IMR-90 (cell line): ENCODE results near the gene MTCH2. TPM values are rescaled to one million over a fixed set of nuclear protein-coding genes. Genes with fewer than 3 reads are reported as not detected.

ENCODE experiments used
- ATAC-seq: fragments of 200-7000 bp; cut with Tn5 transposase; 2 replicates; pipeline ENCODE4 v1.9.1; 2020; ENCODE audit warnings: low read depth, mild to moderate bottlenecking, moderate library complexity
- BruUV-seq: library from RNA; stranded (reverse); fragments of 400-500 nt; replicated peaks from 2 replicates; lab custom pipeline; 2021; lab: Mats Ljungman, UMichigan
- CTCF ChIA-PET: fragments of 300-600 bp; formaldehyde crosslinking; extraction: SDS; loops from one replicate; lab custom pipeline; 2021; ENCODE audit warnings: antibody characterized with exemption; lab: Yijun Ruan, JAX
- POLR2A ChIA-PET: fragments of 300-600 bp; sonication (Branson Sonifier 250); formaldehyde crosslinking; loops from one replicate; lab custom pipeline; 2022; ENCODE audit warnings: antibody characterized with exemption; ENCODE audit not compliant: unreplicated experiment; lab: Charles Lee
- DNase-seq: peaks from one replicate; pipeline ENCODE4 v3.0.0; 2013
- H2AFZ ChIP-seq: replicated peaks from 2 replicates; pipeline ENCODE3; 2013; ENCODE audit warnings: low read length, mild to moderate bottlenecking; ENCODE audit not compliant: poor library complexity
- H2AK5ac ChIP-seq: 2 replicates; pipeline ENCODE4 v1.6.1; 2013; ENCODE audit warnings: low read depth, low read length, inconsistent platforms
- H2AK9ac ChIP-seq: replicated peaks from 2 replicates; pipeline ENCODE3; 2013; ENCODE audit warnings: mild to moderate bottlenecking, low read depth, low read length, moderate library complexity; ENCODE audit not compliant: poor library complexity
- H2BK120ac ChIP-seq: 2 replicates; pipeline ENCODE4 v1.6.1; 2013; ENCODE audit warnings: low read depth, low read length, inconsistent platforms
- H2BK15ac ChIP-seq: 3 replicates; pipeline ENCODE4 v1.6.1; 2013; ENCODE audit warnings: low read depth, low read length, inconsistent platforms
- H2BK20ac ChIP-seq: 2 replicates; pipeline ENCODE4 v1.6.1; 2013; ENCODE audit warnings: low read depth, mild to moderate bottlenecking, inconsistent platforms, low read length, moderate library complexity
- H2BK5ac ChIP-seq: 2 replicates; pipeline ENCODE4 v1.6.1; 2013; ENCODE audit warnings: mild to moderate bottlenecking, low read depth, low read length, inconsistent platforms; ENCODE audit not compliant: poor library complexity, severe bottlenecking
- H3K14ac ChIP-seq: replicated peaks from 2 replicates; pipeline ENCODE4 v1.6.1; 2013; ENCODE audit warnings: low read depth, low read length, inconsistent platforms
- H3K18ac ChIP-seq: 2 replicates; pipeline ENCODE4 v1.6.1; 2013; ENCODE audit warnings: low read depth, low read length, control low read depth
- H3K23ac ChIP-seq: 2 replicates; pipeline ENCODE4 v1.6.1; 2013; ENCODE audit warnings: low read depth, low read length, inconsistent platforms
- H3K27ac ChIP-seq: 2 replicates; pipeline ENCODE4 v1.5.1; 2013; ENCODE audit warnings: mild to moderate bottlenecking, control low read depth, low read length; ENCODE audit not compliant: insufficient read depth
- H3K27me3 ChIP-seq: 2 replicates; pipeline ENCODE4 v1.6.1; 2013; ENCODE audit warnings: low read length; ENCODE audit not compliant: control insufficient read depth, insufficient read depth
- H3K36me3 ChIP-seq: 2 replicates; pipeline ENCODE4 v1.6.1; 2013; ENCODE audit warnings: low read length, mixed read lengths; ENCODE audit not compliant: control insufficient read depth, insufficient read depth
- H3K4ac ChIP-seq: 2 replicates; pipeline ENCODE4 v1.6.1; 2013; ENCODE audit warnings: low read depth, low read length, inconsistent platforms
- H3K4me1 ChIP-seq: 2 replicates; pipeline ENCODE4 v1.6.1; 2013; ENCODE audit warnings: low read length, mixed read lengths; ENCODE audit not compliant: control insufficient read depth, insufficient read depth
- H3K4me2 ChIP-seq: 2 replicates; pipeline ENCODE4 v1.6.1; 2013; ENCODE audit warnings: low read depth, mild to moderate bottlenecking, control low read depth, low read length, moderate library complexity
- H3K4me3 ChIP-seq: 2 replicates; pipeline ENCODE4 v1.5.1; 2013; ENCODE audit warnings: low read depth, mild to moderate bottlenecking, control low read depth, low read length, moderate library complexity; ENCODE audit not compliant: insufficient read depth
- H3K56ac ChIP-seq: 2 replicates; pipeline ENCODE4 v1.6.1; 2013; ENCODE audit warnings: low read length, inconsistent platforms; ENCODE audit not compliant: insufficient read depth; ENCODE audit errors: extremely low read depth
- H3K79me1 ChIP-seq, 2 experiments: 2 replicates each; pipeline ENCODE4 v1.6.1; 2013; ENCODE audit warnings: low read length in 2 of 2, inconsistent platforms in 1 of 2, low read depth in 1 of 2
- H3K9ac ChIP-seq: 2 replicates; pipeline ENCODE4 v1.6.1; 2013; ENCODE audit warnings: low read depth, low read length, control low read depth
- H3K9me1 ChIP-seq: 2 replicates; pipeline ENCODE4 v1.6.1; 2013; ENCODE audit warnings: low read length, inconsistent platforms; ENCODE audit not compliant: insufficient read depth
- H3K9me3 ChIP-seq: 2 replicates; pipeline ENCODE4 v1.6.1; 2013; ENCODE audit warnings: low read length; ENCODE audit not compliant: control insufficient read depth, insufficient read depth
- H4K20me1 ChIP-seq: 2 replicates; pipeline ENCODE4 v1.6.1; 2013; ENCODE audit warnings: low read length, inconsistent platforms; ENCODE audit not compliant: insufficient read depth
- H4K5ac ChIP-seq: 2 replicates; pipeline ENCODE4 v1.6.1; 2013; ENCODE audit warnings: mild to moderate bottlenecking, low read depth, low read length, control low read depth
- H4K8ac ChIP-seq, 2 experiments: 2 replicates each; pipeline ENCODE4 v1.6.1; 2013; ENCODE audit warnings: low read depth in 2 of 2, low read length in 2 of 2, control low read depth in 1 of 2, inconsistent platforms in 1 of 2
- H4K91ac ChIP-seq: 2 replicates; pipeline ENCODE4 v1.6.1; 2013; ENCODE audit warnings: low read depth, low read length, inconsistent platforms; ENCODE audit not compliant: insufficient read depth
- BHLHE40 ChIP-seq: fragments of 150-350 bp; IDR thresholded peaks from 2 replicates; pipeline ENCODE4 v1.6.1; 2016; ENCODE audit warnings: mild to moderate bottlenecking, low read depth, low read length
- CEBPB ChIP-seq: IDR thresholded peaks from 2 replicates; pipeline ENCODE4 v1.6.1; 2012; ENCODE audit warnings: low read depth, low read length, improper control_type of control experiment
- CHD1 ChIP-seq: IDR thresholded peaks from 2 replicates; pipeline ENCODE4 v1.6.1; 2012; ENCODE audit warnings: low read depth, low read length, improper control_type of control experiment
- CTCF ChIP-seq: conservative IDR thresholded peaks from 2 replicates; pipeline ENCODE4 v1.5.1; 2012; ENCODE audit warnings: mild to moderate bottlenecking, low read depth, low read length, improper control_type of control experiment
- FOS ChIP-seq: fragments of 150-350 bp; IDR thresholded peaks from 2 replicates; pipeline ENCODE4 v1.6.1; 2016; ENCODE audit warnings: low read depth, low read length
- MAZ ChIP-seq: IDR thresholded peaks from 2 replicates; pipeline ENCODE4 v1.6.1; 2012; ENCODE audit warnings: low read depth, mild to moderate bottlenecking, low read length, improper control_type of control experiment, moderate library complexity, borderline replicate concordance
- MXI1 ChIP-seq: IDR thresholded peaks from 2 replicates; pipeline ENCODE4 v1.6.1; 2012; ENCODE audit warnings: low read depth, mild to moderate bottlenecking, low read length, moderate library complexity, borderline replicate concordance
- POLR2A ChIP-seq: IDR thresholded peaks from 2 replicates; pipeline ENCODE4 v1.6.1; 2012; ENCODE audit warnings: mild to moderate bottlenecking, low read depth, low read length
- RAD21 ChIP-seq: IDR thresholded peaks from 2 replicates; pipeline ENCODE4 v1.6.1; 2012; ENCODE audit warnings: low read length, improper control_type of control experiment
- RFX5 ChIP-seq: IDR thresholded peaks from 2 replicates; pipeline ENCODE4 v1.8.0; 2012; ENCODE audit warnings: low read depth, mild to moderate bottlenecking, low read length, moderate library complexity
- whole genome bisulfite sequencing, 2 experiments: methylation state at CpG; one replicate each; pipeline versions ENCODE4 v1.1.5 to v1.1.7; 2013; ENCODE audit warnings: missing lambda C conversion rate in 2 of 2; ENCODE audit not compliant: insufficient read length in 1 of 2; ENCODE audit errors: extremely low coverage in 2 of 2; 5-methylcytosine and 5-hydroxymethylcytosine counted together
- dilution Hi-C: fragments of 300-500 bp; cut with HindIII; formaldehyde crosslinking; loops from one replicate; pipeline ENCODE4 v1.14.3; 2018; ENCODE audit warnings: low sequenced_read_pairs; ENCODE audit not compliant: unreplicated experiment
- in situ Hi-C: fragments of 300-500 bp; cut with MboI; formaldehyde crosslinking; loops from 3 replicates; pipeline ENCODE4 v1.14.3; 2019; ENCODE audit warnings: low sequenced_read_pairs, inconsistent platforms, mixed read lengths
- intact Hi-C: fragments of 100-400 bp; cut with micrococcal nuclease; formaldehyde crosslinking; loops from 2 replicates; pipeline ENCODE4 v1.10.0; 2022
- polyA plus RNA-seq, 3 experiments: library from polyadenylated mRNA; depleted of rRNA; stranded (reverse); fragments of >200 nt; gene quantifications; 2 replicates each; pipeline ENCODE4 v1.2.3, GENCODE V29; 2012; ENCODE audit warnings: low replicate concordance in 1 of 3
- total RNA-seq: library from RNA; depleted of rRNA; stranded (reverse); fragments of >200 nt; gene quantifications from 2 replicates; pipeline ENCODE4 v1.2.3, GENCODE V29; 2012

MTCH2 gene
- total and polyA plus RNA-seq, 2 of the 4 experiments (the other 2 are of a cell fraction), result 103 to 163 TPM

- Histone ChIP-seq H4K5ac (no peak overlapping the region), H2AK5ac (no peak overlapping the region), H3K27ac (no peak overlapping the region), H2BK120ac (no peak overlapping the region), H3K9me1 (no peaks in the 10 kb centered on the region), H3K23ac (no peak overlapping the region), H3K36me3 (no peaks in the 10 kb centered on the region), H4K91ac (no peak overlapping the region), H2AFZ (no peak overlapping the region), H3K4me3 (no peak overlapping the region), H3K9ac (no peak overlapping the region), H3K4me2 (no peak overlapping the region), H3K27me3 (peaks cover 57% of the 10 kb centered on the region), H2BK5ac (no peak overlapping the region), H2AK9ac (no peak overlapping the region), H3K56ac (no peak overlapping the region), H4K8ac (no peak overlapping the region), H3K9me3 (peaks cover 3% of the 10 kb centered on the region), H3K18ac (no peak overlapping the region), H3K4ac (no peak overlapping the region), H3K4me1 (no peaks in the 10 kb centered on the region), H3K14ac (no peak overlapping the region), H2BK15ac (no peak overlapping the region), H4K20me1 (no peaks in the 10 kb centered on the region), H3K79me1 (no peaks in the 10 kb centered on the region), H2BK20ac (no peak overlapping the region)
- ATAC-seq (no peak), DNase-seq (no peak)
- intact Hi-C loops (no loop called here), in situ Hi-C loops (no loop called here), dilution Hi-C loops (no loop called here)
- POLR2A ChIA-PET, result no interaction called here
- no TSS peak for BruUV-seq
- no peak for TF ChIP-seq RFX5
- TF ChIP-seq MXI1, result no peak
- TF ChIP-seq CHD1, result no peak
- no peak for TF ChIP-seq MAZ
- no peak for TF ChIP-seq BHLHE40
- TF ChIP-seq POLR2A, result no peak
- TF ChIP-seq RAD21, result no peak
- TF ChIP-seq FOS, result no peak
- no peak for TF ChIP-seq CTCF
- no peak for TF ChIP-seq CEBPB
- CTCF ChIA-PET, result no interaction called here
- no CpG with 5 or more reads among the region's 2 CpGs for WGBS, 2 experiments
These were observed 49.4 kb downstream of the MTCH2 start for GRCh38 chr11:47592970-47593369.
